GM18517 (cell line): ENCODE data around the gene TNFAIP8L1.
"Not testable (repeated sequence)": the region's sequence is repeated elsewhere in the genome, so short reads cannot be mapped to it uniquely, and the experiment has no call there.

Experiments used
- ATAC-seq: cut with Tn5 transposase; IDR thresholded peaks from one replicate; pipeline ENCODE4 v1.9.1; 2021; ENCODE audit warnings: mild to moderate bottlenecking, moderate library complexity; ENCODE audit not compliant: unreplicated experiment

TNFAIP8L1 gene

DNA sequence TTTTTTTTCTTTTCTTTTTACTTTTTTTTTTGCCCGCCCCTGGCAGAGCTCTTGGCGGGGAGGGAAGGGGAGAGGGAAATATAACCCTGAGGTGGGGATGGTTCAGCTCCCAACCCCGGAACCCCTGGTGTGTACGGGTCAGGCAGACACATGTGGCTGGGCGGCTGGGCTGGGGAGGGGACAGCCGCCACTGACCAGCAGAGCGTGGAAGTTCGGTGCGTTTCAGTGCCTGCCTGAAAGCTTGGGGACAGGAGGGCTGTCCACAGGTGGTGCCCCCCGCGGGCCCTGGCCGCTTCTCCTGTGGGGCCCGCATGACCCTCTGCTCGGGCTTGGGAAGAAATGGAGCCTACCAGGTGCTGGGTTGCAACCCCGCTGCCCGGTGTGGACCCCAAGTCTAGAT is 36.0 kb downstream of the TNFAIP8L1 start:
- ATAC-seq, result no peak

GRCh38 chr19:4676955-4677731 is 37.8 kb downstream of the TNFAIP8L1 start:
- no peak for ATAC-seq

DNA sequence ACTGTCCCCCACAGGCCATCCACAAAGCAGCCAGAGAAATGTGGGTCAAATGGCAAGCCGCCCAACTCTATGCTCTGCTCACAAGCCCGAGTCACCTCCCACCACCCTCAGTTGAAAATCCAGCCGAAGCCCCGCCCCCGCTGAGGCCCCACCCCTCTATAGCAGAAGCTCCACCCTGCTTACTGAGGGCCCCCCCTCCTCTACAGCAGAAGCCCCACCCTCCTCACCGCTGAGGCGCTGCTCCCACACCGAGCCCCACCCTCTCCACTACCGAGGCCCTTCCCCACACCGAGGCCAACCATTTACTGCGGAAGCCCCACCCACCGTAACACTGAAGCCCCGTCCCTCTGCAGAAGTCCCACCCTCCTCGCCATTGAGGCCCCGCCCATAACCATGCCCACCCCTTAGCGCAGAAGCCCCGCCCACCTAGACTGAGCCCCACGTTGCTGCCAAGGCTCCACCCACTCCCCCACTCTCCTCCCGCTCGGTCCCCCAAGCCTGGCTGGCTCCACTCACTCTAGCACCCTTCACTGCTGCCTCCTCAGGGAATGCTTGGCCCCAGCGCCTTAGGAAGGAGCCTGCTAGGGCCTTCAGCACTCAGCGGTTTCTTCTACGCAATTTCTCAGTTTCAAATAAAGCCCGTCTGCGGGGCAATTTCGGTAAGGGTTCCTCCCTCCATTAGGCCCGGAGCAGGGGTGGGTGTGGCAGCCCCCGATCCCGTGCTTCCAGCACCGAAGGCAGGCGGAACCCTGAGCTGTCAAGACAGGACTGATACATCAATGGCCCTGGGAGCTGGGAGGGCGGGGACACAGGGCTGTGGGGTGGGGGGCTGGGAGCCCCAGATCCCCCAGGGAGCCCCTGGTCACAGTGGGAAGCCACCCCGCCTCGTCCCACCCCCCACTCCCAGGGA is 39.8 kb downstream of the TNFAIP8L1 start:
- no peak for ATAC-seq

DNA sequence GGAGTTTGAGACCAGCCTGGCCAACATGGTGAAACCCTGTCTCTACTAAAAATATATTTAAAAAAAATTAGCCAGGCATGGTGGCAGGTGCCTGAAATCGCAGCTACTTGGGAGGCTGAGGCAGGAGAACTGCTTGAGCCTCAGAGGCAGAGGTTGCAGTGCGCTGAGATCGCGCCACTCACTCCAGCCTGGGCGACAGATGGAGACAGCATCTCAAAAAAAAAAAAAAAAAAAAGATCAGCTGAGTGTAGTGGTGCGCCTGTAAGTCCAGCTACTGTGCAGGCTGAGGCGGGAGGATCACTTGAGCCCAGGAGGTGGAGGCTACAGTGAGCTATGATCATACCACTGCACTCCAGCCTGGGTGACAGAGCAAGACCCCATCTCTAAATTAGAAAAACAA is 40.7 kb downstream of the TNFAIP8L1 start:
- ATAC-seq, result not testable (repeated sequence)

- no peak for ATAC-seq
Measured at GRCh38 chr19:4682417-4683200, 43.3 kb downstream of the TNFAIP8L1 start.

DNA sequence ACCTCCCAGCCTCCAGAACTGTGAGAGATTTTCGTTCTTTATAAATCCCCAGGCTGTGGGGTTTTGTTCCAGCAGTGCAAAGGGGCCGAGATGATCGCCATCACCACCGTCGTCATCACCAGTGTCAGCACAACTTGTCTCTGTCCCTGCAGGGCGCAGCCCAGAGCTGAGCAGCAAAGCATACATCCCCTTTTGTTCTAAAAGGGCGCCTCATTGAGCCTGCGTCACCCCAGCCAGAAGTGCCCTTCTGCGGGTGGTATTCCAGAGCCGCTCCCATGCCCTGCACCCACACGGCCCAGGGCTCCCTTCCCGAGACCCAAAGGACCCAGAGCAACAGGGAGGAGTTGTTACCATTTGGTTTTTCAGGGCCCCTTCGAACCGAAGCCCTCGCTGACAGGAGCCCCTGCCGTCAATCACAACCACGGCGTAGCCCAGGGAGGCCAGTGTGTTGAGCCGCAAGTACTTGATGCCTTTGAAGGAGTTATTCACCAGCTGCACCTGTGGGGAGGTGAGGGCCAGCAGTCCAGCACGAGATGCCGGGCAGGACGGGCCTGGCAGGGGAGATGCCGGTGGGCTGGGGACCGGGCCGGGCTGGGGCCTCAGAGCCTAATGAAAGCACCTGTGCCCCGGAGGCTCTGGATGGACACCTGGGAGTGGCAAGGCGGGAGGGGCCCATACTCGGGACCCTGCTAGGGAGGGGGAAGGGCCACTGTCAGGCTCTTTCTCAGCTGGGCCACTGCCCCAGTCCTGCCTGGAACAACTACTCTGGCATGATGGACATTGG is 45.2 kb downstream of the TNFAIP8L1 start:
- ATAC-seq, result no peak

DNA sequence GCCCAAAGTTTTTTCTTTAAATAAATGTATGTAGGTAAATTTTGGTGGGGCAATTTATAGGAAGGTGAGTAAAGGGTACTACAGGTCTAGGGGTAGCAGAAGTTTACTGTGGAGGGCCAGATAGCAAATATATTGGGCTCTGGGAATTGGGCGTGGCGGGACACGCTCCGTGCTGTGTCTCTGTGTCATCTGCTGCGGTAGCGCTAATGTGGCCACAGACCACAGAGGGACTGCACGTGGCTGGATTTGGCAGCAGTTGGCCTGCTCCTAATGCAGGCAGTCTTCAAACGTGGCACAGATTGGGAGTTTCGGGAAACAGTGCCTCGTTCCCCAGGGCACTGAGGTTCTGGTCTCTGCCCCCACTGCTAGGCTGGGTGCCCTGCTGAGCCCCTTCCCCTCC is 47.4 kb downstream of the TNFAIP8L1 start:
- ATAC-seq, result no peak

GRCh38 chr19:4687396-4687795 is 48.1 kb downstream of the TNFAIP8L1 start:
- no peak for ATAC-seq

- no peak for ATAC-seq
Measured at GRCh38 chr19:4688587-4688986, 49.3 kb downstream of the TNFAIP8L1 start.

DNA sequence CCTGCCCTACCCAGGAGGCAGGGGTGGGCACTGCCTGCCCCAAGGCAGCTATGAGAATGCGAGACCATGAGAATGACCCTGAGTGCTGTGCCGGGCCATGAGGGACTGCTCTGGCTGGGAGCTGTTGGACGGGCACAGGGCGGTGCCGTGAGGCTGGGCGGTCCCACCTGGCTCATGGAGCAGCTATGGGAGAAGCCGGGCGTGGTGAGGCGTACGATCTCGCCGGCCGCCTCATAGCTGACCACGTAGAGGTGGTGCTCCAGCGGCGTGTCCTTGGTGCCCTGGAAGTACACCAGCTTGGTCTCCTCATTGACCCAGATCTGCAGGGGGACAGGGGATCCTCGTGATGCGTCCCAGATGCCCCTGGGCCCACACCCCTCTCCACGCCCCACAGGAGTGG is 50.1 kb downstream of the TNFAIP8L1 start:
- ATAC-seq, result no peak

GRCh38 chr19:4690361-4690760 is 51.0 kb downstream of the TNFAIP8L1 start:
- no peak for ATAC-seq

DNA sequence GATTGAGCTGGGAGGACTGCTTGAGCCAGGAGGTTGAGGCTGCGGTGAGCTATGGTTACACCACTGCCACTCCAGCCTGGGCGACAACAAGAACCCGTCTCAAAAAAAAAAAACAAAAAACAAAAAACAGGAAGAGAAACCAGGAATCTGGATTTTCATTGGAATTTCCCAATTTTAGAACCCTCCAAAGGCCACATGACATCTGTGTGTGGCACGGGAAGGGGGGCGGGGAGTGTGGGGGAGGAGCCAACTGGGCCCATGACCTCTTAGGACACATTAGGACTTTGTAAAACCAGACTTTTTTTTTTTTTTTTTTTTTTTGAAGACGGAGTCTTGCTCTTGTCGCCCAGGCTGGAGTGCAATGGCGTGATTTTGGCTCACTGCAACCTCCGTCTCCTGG is 52.1 kb downstream of the TNFAIP8L1 start:
- no peak for ATAC-seq

DNA sequence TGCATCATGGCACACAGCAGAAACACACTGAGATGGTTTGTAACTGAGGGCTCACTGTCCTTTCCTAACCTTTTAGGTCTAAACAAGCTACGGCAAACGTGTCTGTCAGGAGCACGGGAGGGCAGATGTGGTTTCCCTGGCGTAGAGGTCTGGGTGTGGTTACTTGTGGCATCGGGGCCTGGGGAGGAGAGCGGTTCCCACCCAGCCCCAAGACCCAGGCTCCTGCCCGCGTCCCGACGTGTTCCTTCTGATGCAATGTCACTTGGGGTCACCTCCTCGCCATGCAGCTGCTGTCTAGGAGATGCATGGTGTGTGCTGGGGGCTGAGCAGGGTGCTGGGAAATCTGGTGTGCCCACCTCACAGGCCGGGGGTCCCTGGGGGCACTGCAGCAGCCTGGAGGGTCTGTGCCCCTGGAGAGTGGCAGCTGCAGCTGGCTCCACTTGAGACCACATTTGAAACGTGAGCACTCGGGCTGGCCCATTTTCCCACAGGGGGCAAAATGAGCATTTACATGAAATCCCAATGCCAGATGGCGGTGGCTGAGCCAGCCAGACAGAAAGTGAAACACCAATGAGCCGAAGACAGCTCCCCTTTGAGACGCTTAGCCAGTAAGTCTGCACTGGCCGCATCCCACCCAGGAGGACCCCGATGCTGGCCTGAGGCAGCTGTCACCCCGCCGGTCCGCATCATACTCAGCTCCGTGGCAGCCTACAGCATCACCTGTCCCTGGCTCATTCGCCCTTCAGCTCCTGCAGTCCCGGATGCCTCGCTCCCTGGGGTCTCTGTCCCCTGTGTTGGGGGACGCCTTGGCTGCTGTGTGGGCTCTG is 53.1 kb downstream of the TNFAIP8L1 start:
- no peak for ATAC-seq

DNA sequence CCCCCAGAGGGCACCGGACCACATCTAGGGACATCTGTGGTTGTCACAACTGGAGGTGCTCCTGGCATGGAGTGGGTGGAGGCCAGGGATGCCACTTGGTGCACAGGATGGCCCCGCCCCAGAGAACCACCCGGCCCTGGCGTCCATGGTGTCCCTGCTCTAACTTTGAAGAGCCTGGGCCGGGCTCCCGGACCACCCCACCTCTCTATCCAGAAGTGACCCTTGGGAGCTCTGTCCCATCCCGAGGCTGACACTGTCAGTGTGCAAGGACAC is 53.7 kb downstream of the TNFAIP8L1 start:
- no peak for ATAC-seq

DNA sequence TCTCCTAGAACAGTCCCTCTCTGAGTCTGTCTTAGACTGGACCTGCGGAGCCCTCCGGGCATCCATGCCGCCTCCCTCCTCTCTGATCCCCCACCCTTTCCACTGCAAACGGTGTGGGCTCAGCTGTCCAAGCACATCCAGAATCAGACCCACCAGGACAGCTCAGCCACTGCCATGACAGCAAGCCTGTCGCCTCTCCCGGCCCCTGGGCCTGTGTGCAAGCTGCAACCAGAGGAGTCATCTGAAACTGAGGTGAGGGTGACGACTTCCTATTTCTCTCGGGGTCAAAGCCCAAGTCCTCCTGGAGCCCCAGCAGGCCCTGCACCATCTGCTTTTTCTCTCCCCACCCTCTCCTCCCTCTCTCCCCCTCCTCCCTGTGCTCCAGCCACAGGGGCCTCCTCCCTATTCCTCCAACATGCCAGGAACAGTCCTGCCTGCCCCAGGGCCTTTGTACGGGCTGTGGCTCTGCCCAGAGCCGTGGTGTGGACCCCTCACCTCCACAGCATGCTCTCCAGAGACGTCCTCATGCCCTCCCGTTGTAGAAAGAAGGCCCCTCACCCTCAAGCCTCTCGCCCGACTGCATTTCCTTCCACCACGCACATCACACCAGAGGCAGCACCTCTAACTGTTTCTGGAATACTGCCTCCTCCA is 54.3 kb downstream of the TNFAIP8L1 start:
- no peak for ATAC-seq

DNA sequence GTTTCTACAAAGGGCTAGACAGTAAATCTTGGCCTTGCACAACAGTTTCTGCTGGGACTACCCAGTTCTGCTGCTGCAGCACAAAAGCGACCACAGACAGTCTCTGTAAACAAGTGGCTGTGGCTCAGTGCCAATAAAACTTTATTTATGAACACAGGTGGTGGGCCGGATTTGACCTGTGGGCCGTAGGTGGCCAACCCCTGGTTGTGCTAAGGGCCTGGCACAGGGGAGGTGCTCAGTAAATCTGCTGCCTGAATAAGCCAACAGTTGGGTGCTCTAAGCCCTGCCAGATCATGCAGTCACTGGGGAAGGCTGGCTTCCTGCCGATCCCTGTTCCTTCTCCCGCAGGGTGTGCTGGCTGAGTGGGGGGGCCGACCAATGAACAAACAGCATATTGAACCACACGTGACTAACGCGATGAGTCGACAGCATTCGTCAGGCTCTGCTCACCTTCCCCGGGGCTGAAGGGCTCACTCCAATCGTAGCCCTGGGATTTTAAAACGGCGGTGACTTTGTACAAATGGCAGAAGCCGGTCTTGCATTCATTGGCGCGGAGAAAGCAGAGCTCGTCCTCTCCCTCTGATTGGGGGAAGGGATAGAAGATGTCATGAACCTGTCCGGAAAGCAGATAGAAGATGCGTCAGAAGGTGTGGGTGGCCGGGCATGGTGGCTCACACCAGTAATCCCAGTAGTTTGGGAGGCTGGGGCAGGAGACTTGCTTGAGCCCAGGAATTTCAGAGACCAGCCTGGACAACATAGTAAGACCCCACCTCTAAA is 55.1 kb downstream of the TNFAIP8L1 start:
- no peak for ATAC-seq

DNA sequence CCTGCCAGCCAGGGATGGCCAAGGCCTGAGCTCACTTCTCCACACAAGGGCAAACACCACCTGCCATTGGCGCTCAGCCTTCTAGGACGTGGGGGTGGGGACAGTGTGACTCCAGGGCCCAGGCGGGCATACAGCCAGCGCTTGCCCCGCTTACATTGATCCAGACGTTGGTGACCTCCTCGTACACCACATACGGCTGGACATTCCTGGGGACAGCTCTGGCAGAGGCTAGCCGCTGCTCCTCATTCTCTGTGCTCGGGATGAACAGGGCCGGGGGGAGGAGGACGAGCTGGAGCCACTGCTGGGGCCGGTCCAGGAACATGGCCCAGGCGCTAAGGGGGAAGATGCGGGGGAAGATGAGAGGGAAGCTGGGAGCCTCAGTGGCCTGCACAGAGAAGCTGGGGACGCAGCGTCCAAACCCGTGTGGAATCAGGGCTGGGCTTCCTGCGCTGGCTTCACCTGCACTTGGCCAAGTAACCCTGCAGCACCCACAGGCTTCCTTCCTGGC is 56.0 kb downstream of the TNFAIP8L1 start:
- ATAC-seq, result no peak

GRCh38 chr19:4697304-4697703 is 58.0 kb downstream of the TNFAIP8L1 start:
- no peak for ATAC-seq
